ENCODE data around the gene IQGAP1. TPM values are rescaled to one million over a fixed set of nuclear protein-coding genes. Genes with fewer than 3 reads are reported as not detected.

IQGAP1 gene
- total and polyA plus RNA-seq, 9 of the 15 experiments (the other 6 are each of a cell fraction or from before 2014, with no cell fraction given): 37.6 to 143 (median 77.7) TPM

- H3K9me1 ChIP-seq (ENCODE audit: control insufficient read depth, insufficient read depth, low read length): no peaks in the 10 kb centered on the region
- in situ Hi-C loops (cut with MboI): no loop called here
- H3K27ac ChIP-seq (ENCODE audit: extremely low read depth, low read depth, low read length): no peak overlapping the region
- WGBS (ENCODE audit: insufficient coverage, low coverage, missing lambda C conversion rate): 10% methylated on average over 3 of the region's 3 CpGs
- peaks cover 21% of the 10 kb centered on the region for H3K79me2 ChIP-seq (ENCODE audit: control insufficient read depth, insufficient read depth, low read length)
- no peak overlapping the region for H2AFZ ChIP-seq (ENCODE audit: low read depth, low read length)
- H4K20me1 ChIP-seq (replicated peaks; ENCODE audit: control insufficient read depth, insufficient read depth, low read length): no peaks in the 10 kb centered on the region
- FAIRE-seq: no peak
- intact Hi-C loops (cut with micrococcal nuclease): no loop called here
- no peaks in the 10 kb centered on the region for H3K9me3 ChIP-seq (replicated peaks; ENCODE audit: control insufficient read depth, insufficient read depth, low read depth, low read length)
- no peak overlapping the region for H3K4me2 ChIP-seq (ENCODE audit: insufficient read depth, low read length)
- BruUV-seq (replicated peaks): no TSS peak
- H3K4me1 ChIP-seq (replicated peaks in 1 of 2; ENCODE audit: control insufficient read depth in 2 of 2, insufficient read depth in 2 of 2, low read length in 2 of 2): peaks cover 0 to 23% of the 10 kb centered on the region in 2 experiments; a peak in 4 of 5 replicates
- CTCF ChIA-PET (ENCODE audit: low intra/inter-chr PET ratio): interaction anchor here (0.6 kb wide), 1 partner anchor 172 kb away, joined by 3 read pairs; no protein-coding TSS in a partner anchor
- no peak for DNase-seq (ENCODE audit: extremely low read depth in 1 of 4, low spot score in 3 of 4)
- POLR2A ChIA-PET: interaction anchor here (1.2 to 3.8 kb wide), 4 partner anchors 11 to 25 kb away, joined by 3 to 19 read pairs (median 10); partner anchors contain the start of gene IQGAP1
- H3K9ac ChIP-seq (ENCODE audit: insufficient read depth in 1 of 2, low read depth in 2 of 2, low read length in 2 of 2): no peak overlapping the region
- H3K4me3 ChIP-seq: no peak overlapping the region
- no peaks in the 10 kb centered on the region; the same call in 2 of the 3 replicates for H3K36me3 ChIP-seq (ENCODE audit: control insufficient read depth, insufficient read depth, low read length)
- ATAC-seq: peak; percentile 79
- H3K27me3 ChIP-seq (ENCODE audit: control insufficient read depth in 2 of 2, insufficient read depth in 2 of 2, low read length in 2 of 2): no peaks in the 10 kb centered on the region
- no peak for TF ChIP-seq BHLHE40 (IDR thresholded peaks at IDR 0.05; ENCODE audit: low read length)
- TF ChIP-seq ATF6 (CRISPR knock-in tag; IDR thresholded peaks at IDR 0.05): no peak
- TF ChIP-seq MEIS2 (IDR thresholded peaks at IDR 0.05; ENCODE audit: partially characterized antibody): peak; percentile 58
- peak; percentile 46 for TF ChIP-seq CBFA2T3 (IDR thresholded peaks at IDR 0.05)
- no peak for TF ChIP-seq CBFB (CRISPR knock-in tag; IDR thresholded peaks at IDR 0.05)
- no peak for TF ChIP-seq PBX2 (CRISPR knock-in tag; IDR thresholded peaks at IDR 0.05; ENCODE audit: low read depth)
- 0 out of 2 replicates have a peak, but pooled peaks have one; percentile 21 for TF ChIP-seq PBX2 (tag; conservative IDR thresholded peaks at IDR 0.05; ENCODE audit: low read depth)
- TF ChIP-seq KDM1A (IDR thresholded peaks at IDR 0.05): peak; percentile 77 to 81
- TF ChIP-seq PKNOX1 (IDR thresholded peaks at IDR 0.05): peak; percentile 46; the same call in 1 of the 2 replicates
- peak; percentile 13 for TF ChIP-seq ZFP36 (IDR thresholded peaks at IDR 0.05; ENCODE audit: low read depth, low read length, partially characterized antibody)
- 0 out of 2 replicates have a peak, but pooled peaks have one; percentile 13 for TF ChIP-seq HDAC2 (IDR thresholded peaks at IDR 0.05)
Measured at GRCh38 chr15:90412356-90413194, 24.5 kb downstream of the IQGAP1 start.
